Measurements from ENCODE around the gene ABL2.

The ABL2 gene

GRCh38 chr1:179090923-179091322, 138.6 kb downstream of the ABL2 start:
- DNase-seq, result no peak

- no peak for DNase-seq
These were observed 139.0 kb downstream of the ABL2 start for GRCh38 chr1:179090522-179090921.

GRCh38 chr1:179089827-179090482, 139.5 kb downstream of the ABL2 start:
- no peak for DNase-seq

- DNase-seq, result no peak
These were observed 141.8 kb downstream of the ABL2 start for GRCh38 chr1:179087665-179088064.

- DNase-seq, result no peak
These were observed 145.9 kb downstream of the ABL2 start for GRCh38 chr1:179083533-179083932.

GRCh38 chr1:179082999-179083335, 146.5 kb downstream of the ABL2 start:
- no peak for DNase-seq

GRCh38 chr1:179082333-179082998, 147.0 kb downstream of the ABL2 start:
- DNase-seq, result peak in 1 of 4 experiments; percentile 26

- DNase-seq, result peak; percentile 25 to 59 (median 40)
These were observed 147.7 kb downstream of the ABL2 start, which contains the start of gene TOR3A for GRCh38 chr1:179081687-179082332. Gene TOR3A (plus strand): TSS chr1:179082070. CDS start chr1:179082129, 59 bp downstream.

GRCh38 chr1:179080866-179081686, 148.4 kb downstream of the ABL2 start:
- DNase-seq, result no peak

- DNase-seq, result peak in 1 of 4 experiments; percentile 5
These were observed 150.2 kb downstream of the ABL2 start for GRCh38 chr1:179079113-179079761.

- no peak for DNase-seq
These were observed 152.1 kb downstream of the ABL2 start for GRCh38 chr1:179077396-179077795.

- no peak for DNase-seq
These were observed 163.0 kb downstream of the ABL2 start for GRCh38 chr1:179066471-179066870.

- DNase-seq, result no peak
These were observed 167.9 kb downstream of the ABL2 start for GRCh38 chr1:179061360-179062282.

- no peak for DNase-seq
These were observed 170.7 kb downstream of the ABL2 start for GRCh38 chr1:179058487-179059483.

- DNase-seq, result no peak
These were observed 173.5 kb downstream of the ABL2 start for GRCh38 chr1:179055937-179056336.

- DNase-seq, result no peak
These were observed 176.0 kb downstream of the ABL2 start for GRCh38 chr1:179053486-179053885.

GRCh38 chr1:179052776-179053175, 176.7 kb downstream of the ABL2 start:
- DNase-seq, result no peak

All from activated naive CD4-positive, alpha-beta T cell (primary cell).